ENCODE results near the gene SPATA20.

Gene SPATA20

DNA sequence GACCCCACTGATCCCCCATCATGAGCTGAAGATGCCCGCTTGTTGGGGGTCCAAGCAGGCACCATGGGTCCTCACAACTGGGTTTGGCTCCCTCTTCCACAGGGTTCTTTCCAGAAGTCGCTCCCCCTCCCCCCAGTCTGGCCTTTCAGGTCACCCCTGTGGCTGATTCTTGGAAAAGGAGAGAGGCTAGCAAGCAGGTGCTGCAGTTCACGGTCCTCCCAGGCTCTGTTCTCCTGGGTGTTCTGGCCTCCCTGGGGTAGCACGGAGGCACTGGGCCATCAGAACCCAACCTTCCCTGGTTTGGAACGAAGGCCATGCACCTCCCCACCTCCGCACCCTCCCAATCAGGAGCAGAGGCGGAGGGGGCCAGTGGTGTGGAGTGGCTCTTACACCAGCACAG, 32.4 kb downstream of the SPATA20 start:
- DNase-seq (ENCODE audit: low read depth) = no peak
- H3K4me3 ChIP-seq (ENCODE audit: low read length) = no peak overlapping the region
- TF ChIP-seq CTCF (conservative IDR thresholded peaks at IDR 0.05; ENCODE audit: low read depth, low read length) = no peak

GRCh38 chr17:50580646-50581045, 33.7 kb downstream of the SPATA20 start:
- no peak overlapping the region for H3K4me3 ChIP-seq (ENCODE audit: low read length)
- no peak for DNase-seq (ENCODE audit: low read depth)
- no peak for TF ChIP-seq CTCF (conservative IDR thresholded peaks at IDR 0.05; ENCODE audit: low read depth, low read length)

DNA sequence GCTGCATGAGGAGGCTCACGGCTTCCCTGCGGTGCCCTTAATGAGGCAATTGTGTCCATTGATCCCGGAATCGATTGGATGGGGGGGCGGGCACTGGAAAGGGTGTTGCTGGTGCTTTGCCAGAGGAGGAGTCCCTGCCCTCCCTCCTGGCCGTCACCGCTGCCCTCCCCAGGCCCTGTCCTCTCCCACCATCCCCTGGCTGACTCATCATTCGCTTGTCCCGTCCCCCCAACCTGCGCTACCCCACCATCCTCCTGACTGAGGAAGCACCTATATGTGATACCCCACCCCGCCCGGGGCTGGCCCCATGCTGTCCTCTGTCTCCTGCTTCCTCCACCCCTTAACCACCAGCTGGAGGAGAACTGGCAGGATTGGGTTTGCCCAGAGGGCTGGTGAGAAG, 34.3 kb downstream of the SPATA20 start:
- no peak for TF ChIP-seq CTCF (conservative IDR thresholded peaks at IDR 0.05; ENCODE audit: low read depth, low read length)
- no peak for DNase-seq (ENCODE audit: low read depth)
- H3K4me3 ChIP-seq (ENCODE audit: low read length) = no peak overlapping the region

DNA sequence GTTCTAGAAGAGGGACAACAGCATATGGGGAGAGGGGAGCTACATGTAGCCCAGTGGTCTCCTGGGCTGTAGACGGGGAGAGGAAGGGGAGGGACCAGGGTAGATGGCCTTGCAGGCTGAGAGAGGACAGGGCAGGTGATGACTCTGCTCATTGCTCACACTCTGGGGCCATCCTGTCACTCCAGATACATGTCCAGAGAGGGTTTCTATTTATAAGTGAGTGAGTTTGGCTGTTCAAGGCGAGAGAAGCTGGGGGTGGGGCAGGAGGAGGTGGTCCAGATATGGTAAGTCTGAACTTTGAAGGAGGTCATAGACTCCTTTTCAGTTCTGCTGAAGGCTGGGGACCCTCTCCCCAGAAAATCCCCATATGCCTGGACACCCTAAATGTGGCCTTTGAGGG, 35.8 kb downstream of the SPATA20 start:
- DNase-seq (ENCODE audit: low read depth) = no peak
- no peak overlapping the region for H3K4me3 ChIP-seq (ENCODE audit: low read length)
- TF ChIP-seq CTCF (conservative IDR thresholded peaks at IDR 0.05; ENCODE audit: low read depth, low read length) = no peak

DNA sequence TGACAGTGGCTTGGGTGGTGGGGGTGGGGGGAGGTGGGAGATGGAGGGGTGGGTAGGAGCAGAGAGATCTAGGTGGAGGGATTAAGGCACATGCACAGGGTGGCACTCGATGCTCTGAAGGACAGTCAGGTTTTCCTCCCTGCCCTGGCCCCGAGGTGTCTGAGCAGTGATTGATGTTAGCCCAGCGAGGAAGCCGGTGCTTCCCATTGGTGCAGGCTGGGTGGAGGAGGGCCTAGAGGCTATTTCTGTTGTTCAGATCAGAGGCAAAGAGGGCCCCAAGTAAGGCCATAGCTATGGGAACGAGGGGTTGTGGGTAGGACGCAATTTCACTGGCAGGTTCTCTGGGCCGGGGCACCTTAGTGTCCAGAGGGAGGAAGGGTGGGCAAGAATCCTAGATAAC, 36.7 kb downstream of the SPATA20 start:
- no peak for TF ChIP-seq CTCF (conservative IDR thresholded peaks at IDR 0.05; ENCODE audit: low read depth, low read length)
- DNase-seq (ENCODE audit: low read depth) = no peak
- no peak overlapping the region for H3K4me3 ChIP-seq (ENCODE audit: low read length)

GRCh38 chr17:50584116-50584515, 37.1 kb downstream of the SPATA20 start:
- no peak for TF ChIP-seq CTCF (conservative IDR thresholded peaks at IDR 0.05; ENCODE audit: low read depth, low read length)
- DNase-seq (ENCODE audit: low read depth) = no peak
- H3K4me3 ChIP-seq (ENCODE audit: low read length) = no peak overlapping the region

- TF ChIP-seq CTCF (conservative IDR thresholded peaks at IDR 0.05; ENCODE audit: low read depth, low read length) = no peak
- H3K4me3 ChIP-seq (ENCODE audit: low read length) = no peak overlapping the region
These were observed 37.8 kb downstream of the SPATA20 start for GRCh38 chr17:50584749-50585148.

More at GRCh38 chr17:50584749-50585148, 37.8 kb downstream of the SPATA20 start:
- DNase-seq (ENCODE audit: low read depth) = no peak

All from retinal pigment epithelial cell (primary cell).